OCI-LY7 (cell line): ENCODE data around the gene NTHL1. TPM values are rescaled to one million over a fixed set of nuclear protein-coding genes. Genes with fewer than 3 reads are reported as not detected.

ENCODE experiments used
- BruUV-seq: library from RNA; stranded (reverse); fragments of 400-500 nt; replicated peaks from 2 replicates; lab custom pipeline; 2021; lab: Mats Ljungman, UMichigan
- CTCF ChIA-PET: fragments of 300-600 bp; sonication (Branson Sonifier 250); formaldehyde crosslinking; loops from one replicate; lab custom pipeline; 2022; ENCODE audit warnings: antibody characterized with exemption; ENCODE audit not compliant: unreplicated experiment; lab: Charles Lee
- POLR2A ChIA-PET: fragments of 300-600 bp; sonication (Branson Sonifier 250); formaldehyde crosslinking; loops from one replicate; lab custom pipeline; 2022; ENCODE audit warnings: antibody characterized with exemption; lab: Charles Lee
- DNase-seq: peaks from one replicate; pipeline ENCODE4 v3.0.0-alpha.2; 2015; ENCODE audit warnings: low spot score
- H2AFZ ChIP-seq: fragments of 200-600 bp; sonication (generic), shearing (Covaris generic); 2 replicates; pipeline ENCODE4 v1.6.1; 2014; ENCODE audit warnings: mild to moderate bottlenecking, antibody characterized with exemption, low read length, moderate library complexity
- H3K27ac ChIP-seq: fragments of 200-600 bp; sonication (generic); 2 replicates; pipeline ENCODE4 v1.5.1; 2014; ENCODE audit warnings: mixed run types, low read depth, mild to moderate bottlenecking, moderate library complexity, low read length, inconsistent platforms; ENCODE audit not compliant: poor library complexity, severe bottlenecking
- H3K36me3 ChIP-seq: fragments of 200-600 bp; sonication (generic); 2 replicates; pipeline ENCODE4 v1.6.1; 2014; ENCODE audit warnings: mild to moderate bottlenecking, antibody characterized with exemption, low read length, moderate library complexity, mixed read lengths; ENCODE audit not compliant: insufficient read depth
- H3K4me1 ChIP-seq: fragments of 200-600 bp; sonication (generic); 2 replicates; pipeline ENCODE4 v1.5.1; 2014; ENCODE audit warnings: mild to moderate bottlenecking, low read length; ENCODE audit not compliant: insufficient read depth, poor library complexity, severe bottlenecking
- H3K4me2 ChIP-seq: fragments of 200-600 bp; sonication (generic); 2 replicates; pipeline ENCODE4 v1.6.1; 2014; ENCODE audit warnings: mild to moderate bottlenecking, low read length
- H3K4me3 ChIP-seq: fragments of 200-600 bp; sonication (generic); 2 replicates; pipeline ENCODE4 v1.5.1; 2014; ENCODE audit warnings: mild to moderate bottlenecking, low read depth, low read length; ENCODE audit not compliant: poor library complexity, severe bottlenecking
- H3K79me2 ChIP-seq: fragments of 200-600 bp; sonication (generic); 2 replicates; pipeline ENCODE4 v1.6.1; 2016; ENCODE audit warnings: low read depth, mild to moderate bottlenecking, low read length, moderate library complexity, mixed read lengths; ENCODE audit not compliant: insufficient read depth
- H3K9me2 ChIP-seq: fragments of 200-600 bp; sonication (generic); 2 replicates; pipeline ENCODE4 v1.6.1; 2016; ENCODE audit warnings: mild to moderate bottlenecking, low read length, mixed read lengths; ENCODE audit not compliant: insufficient read depth
- H3K9me3 ChIP-seq: fragments of 200-600 bp; sonication (generic); 2 replicates; pipeline ENCODE4 v1.6.1; 2014; ENCODE audit warnings: mild to moderate bottlenecking, mixed run types, low read length, mixed read lengths
- H4K20me1 ChIP-seq: fragments of 200-600 bp; sonication (generic); 2 replicates; pipeline ENCODE4 v1.6.1; 2014; ENCODE audit warnings: mild to moderate bottlenecking, antibody characterized with exemption, low read length, moderate library complexity, mixed read lengths; ENCODE audit not compliant: insufficient read depth
- EZH2phosphoT487 ChIP-seq: fragments of 200-600 bp; sonication (generic); IDR thresholded peaks from 2 replicates; pipeline ENCODE4 v1.6.1; 2018; ENCODE audit warnings: low read depth, borderline replicate concordance, mild to moderate bottlenecking, mixed run types, antibody characterized with exemption, low read length, moderate library complexity, mixed read lengths
- intact Hi-C: fragments of 100-400 bp; cut with micrococcal nuclease; formaldehyde crosslinking; loops from one replicate; pipeline ENCODE4 v1.10.0; 2022; ENCODE audit not compliant: unreplicated experiment
- total RNA-seq, 2 experiments: library from RNA; depleted of rRNA in 1 of 2; stranded (reverse); fragments of >200 nt in 1 of 2; shearing (Covaris generic) in 1 of 2; gene quantifications; 2 replicates each; pipeline ENCODE4 v1.2.3, GENCODE V29; 2014 to 2022
- TF ChIP-seq, protein P1 (sequence below): fragments of 200-600 bp; sonication (generic); conservative IDR thresholded peaks from 2 replicates; pipeline ENCODE4 v1.5.1; 2014; ENCODE audit warnings: mild to moderate bottlenecking, antibody characterized with exemption, low read length, moderate library complexity, mixed read lengths

NTHL1 gene
- total RNA-seq, 2 experiments from 2014 or later: 51.5 to 56.2 TPM

DNA sequence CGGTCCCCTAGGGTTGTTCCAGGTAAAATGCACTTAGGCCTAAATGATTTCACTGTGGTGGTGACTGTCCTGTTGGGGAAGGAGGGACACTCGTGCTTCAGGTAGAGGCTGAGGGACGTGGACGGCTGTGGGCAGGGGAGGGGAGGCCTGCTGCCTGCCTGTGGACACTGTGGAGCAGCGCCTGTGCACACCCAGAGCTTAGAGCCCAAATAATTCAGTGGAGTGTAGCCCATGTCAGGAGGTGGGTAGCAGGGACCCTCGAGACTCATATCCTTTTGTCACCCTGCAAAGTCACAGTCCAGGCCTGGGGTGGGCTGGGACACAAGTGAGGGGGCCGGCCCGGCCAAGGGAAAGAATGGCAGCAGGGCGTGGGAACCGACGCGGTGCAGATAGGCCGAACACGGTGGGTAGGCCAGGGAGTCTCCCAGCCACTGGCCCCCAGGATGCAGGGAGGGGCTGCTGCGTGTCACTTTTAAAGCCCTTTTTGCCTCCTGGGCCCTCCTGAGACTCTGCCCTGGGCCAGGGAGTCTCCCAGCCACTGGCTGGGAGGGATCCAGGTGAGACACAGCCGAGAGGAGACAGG lies 21.7 kb downstream of the NTHL1 start:
- peak overlapping the region; percentile 17; the same call in 1 of the 2 replicates for H3K4me2 ChIP-seq
- H3K36me3 ChIP-seq: no peaks in the 10 kb centered on the region
- H2AFZ ChIP-seq: no peak overlapping the region
- H3K9me3 ChIP-seq: no peaks in the 10 kb centered on the region
- DNase-seq: no peak
- H3K9me2 ChIP-seq: no peaks in the 10 kb centered on the region
- no peaks in the 10 kb centered on the region for H4K20me1 ChIP-seq
- POLR2A ChIA-PET: no interaction called here
- intact Hi-C loops: no loop called here
- H3K4me3 ChIP-seq: no peak overlapping the region
- no peak overlapping the region for H3K27ac ChIP-seq
- CTCF ChIA-PET: no interaction called here
- no peaks in the 10 kb centered on the region for H3K79me2 ChIP-seq
- BruUV-seq: no TSS peak
- peaks cover 13% of the 10 kb centered on the region for H3K4me1 ChIP-seq
- TF ChIP-seq EZH2phosphoT487: no peak
- TF ChIP-seq, protein P1, sequence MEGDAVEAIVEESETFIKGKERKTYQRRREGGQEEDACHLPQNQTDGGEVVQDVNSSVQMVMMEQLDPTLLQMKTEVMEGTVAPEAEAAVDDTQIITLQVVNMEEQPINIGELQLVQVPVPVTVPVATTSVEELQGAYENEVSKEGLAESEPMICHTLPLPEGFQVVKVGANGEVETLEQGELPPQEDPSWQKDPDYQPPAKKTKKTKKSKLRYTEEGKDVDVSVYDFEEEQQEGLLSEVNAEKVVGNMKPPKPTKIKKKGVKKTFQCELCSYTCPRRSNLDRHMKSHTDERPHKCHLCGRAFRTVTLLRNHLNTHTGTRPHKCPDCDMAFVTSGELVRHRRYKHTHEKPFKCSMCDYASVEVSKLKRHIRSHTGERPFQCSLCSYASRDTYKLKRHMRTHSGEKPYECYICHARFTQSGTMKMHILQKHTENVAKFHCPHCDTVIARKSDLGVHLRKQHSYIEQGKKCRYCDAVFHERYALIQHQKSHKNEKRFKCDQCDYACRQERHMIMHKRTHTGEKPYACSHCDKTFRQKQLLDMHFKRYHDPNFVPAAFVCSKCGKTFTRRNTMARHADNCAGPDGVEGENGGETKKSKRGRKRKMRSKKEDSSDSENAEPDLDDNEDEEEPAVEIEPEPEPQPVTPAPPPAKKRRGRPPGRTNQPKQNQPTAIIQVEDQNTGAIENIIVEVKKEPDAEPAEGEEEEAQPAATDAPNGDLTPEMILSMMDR: no peak

DNA sequence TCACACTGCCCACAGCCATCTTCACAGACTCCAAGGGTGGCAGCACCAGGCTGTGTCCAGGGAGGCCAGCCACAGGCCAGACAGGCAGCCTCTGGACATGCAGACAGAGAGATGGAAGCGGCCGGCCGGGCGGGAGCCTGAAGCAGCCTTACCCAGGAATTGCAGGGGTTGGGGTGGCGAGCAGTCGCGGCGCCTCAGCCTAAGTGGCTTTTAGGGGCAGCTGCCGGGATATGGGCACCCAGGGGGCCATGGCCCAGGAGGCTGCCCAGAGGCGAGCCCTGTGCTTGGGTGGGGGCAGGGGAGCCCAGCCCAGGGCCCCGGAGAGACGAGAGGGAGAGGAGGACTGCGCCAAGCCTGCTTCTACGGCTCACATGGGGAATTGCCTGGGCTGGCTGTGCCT lies 22.4 kb downstream of the NTHL1 start:
- POLR2A ChIA-PET: no interaction called here
- no peak overlapping the region for H2AFZ ChIP-seq
- no peaks in the 10 kb centered on the region for H3K79me2 ChIP-seq
- H3K4me3 ChIP-seq: no peak overlapping the region
- no peak overlapping the region for H3K4me2 ChIP-seq
- no TSS peak for BruUV-seq
- intact Hi-C loops: no loop called here
- no peak for TF ChIP-seq EZH2phosphoT487
- TF ChIP-seq, protein P1: no peak
- no peaks in the 10 kb centered on the region for H4K20me1 ChIP-seq
- no peak overlapping the region for H3K27ac ChIP-seq
- H3K4me1 ChIP-seq: peaks cover 13% of the 10 kb centered on the region
- CTCF ChIA-PET: no interaction called here
- H3K9me3 ChIP-seq: no peaks in the 10 kb centered on the region
- H3K9me2 ChIP-seq: no peaks in the 10 kb centered on the region
- no peak for DNase-seq
- H3K36me3 ChIP-seq: no peaks in the 10 kb centered on the region

DNA sequence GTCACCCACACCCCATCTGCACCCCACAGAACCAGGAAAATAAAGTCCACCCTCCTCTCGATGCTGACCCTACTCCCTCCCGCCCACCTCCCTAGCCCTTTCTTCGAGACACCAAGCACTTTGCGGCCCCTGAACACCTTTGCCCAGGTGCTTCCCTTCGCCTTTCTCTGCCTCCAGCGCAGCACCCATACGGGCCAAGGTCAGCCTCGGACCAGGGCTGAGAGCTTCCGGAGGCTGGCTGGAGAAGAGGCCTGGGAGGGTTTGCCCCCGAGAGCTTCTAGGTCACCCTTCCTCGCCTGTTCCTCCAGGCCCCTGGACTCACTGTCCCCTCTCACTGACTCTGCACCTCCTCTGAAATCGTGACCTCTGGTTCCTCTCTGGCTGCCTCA lies 23.6 kb downstream of the NTHL1 start:
- H3K4me3 ChIP-seq: no peak overlapping the region
- H3K27ac ChIP-seq: no peak overlapping the region
- H3K4me2 ChIP-seq: no peak overlapping the region
- H3K36me3 ChIP-seq: no peaks in the 10 kb centered on the region
- intact Hi-C loops: no loop called here
- no peak overlapping the region for H2AFZ ChIP-seq
- no peak for DNase-seq
- H3K79me2 ChIP-seq: no peaks in the 10 kb centered on the region
- peaks cover 13% of the 10 kb centered on the region for H3K4me1 ChIP-seq
- TF ChIP-seq, protein P1: no peak
- TF ChIP-seq EZH2phosphoT487: no peak
- CTCF ChIA-PET: no interaction called here
- POLR2A ChIA-PET: no interaction called here
- H3K9me2 ChIP-seq: no peaks in the 10 kb centered on the region
- H3K9me3 ChIP-seq: no peaks in the 10 kb centered on the region
- no TSS peak for BruUV-seq
- no peaks in the 10 kb centered on the region for H4K20me1 ChIP-seq
